VCaP (cell line): ENCODE data around the gene PPP2R1B.
"Not testable (repeated sequence)": the region's sequence is repeated elsewhere in the genome, so short reads cannot be mapped to it uniquely, and the experiment has no call there.

ENCODE experiments used
- H3K27ac ChIP-seq: fragments of 450-650 bp; 2 replicates; pipeline ENCODE4 v1.5.1; 2017
- TF ChIP-seq, protein P1 (sequence below): fragments of 450-650 bp; conservative IDR thresholded peaks from 2 replicates; pipeline ENCODE4 v1.5.1; 2017; ENCODE audit warnings: mild to moderate bottlenecking, moderate library complexity

The PPP2R1B gene

DNA sequence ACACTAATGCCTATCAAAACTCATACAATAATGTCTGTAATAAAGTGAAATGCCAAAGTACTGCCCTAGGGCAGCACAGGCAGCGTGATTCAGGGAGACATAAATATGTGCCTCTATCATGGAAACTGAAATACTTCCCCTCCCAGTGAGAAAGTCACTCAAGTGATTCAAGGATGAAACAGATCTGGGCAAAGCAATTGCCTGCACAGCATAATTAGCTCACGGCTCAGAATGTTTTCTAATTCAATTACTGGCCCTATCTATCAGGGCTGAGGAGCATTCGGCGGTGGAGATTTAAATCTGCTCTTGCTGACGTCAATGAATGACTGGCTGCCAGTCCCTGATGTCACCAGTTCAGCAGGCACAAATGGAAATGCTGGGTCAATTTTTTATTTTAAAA, 27.7 kb upstream of the PPP2R1B start:
- TF ChIP-seq, protein P1, sequence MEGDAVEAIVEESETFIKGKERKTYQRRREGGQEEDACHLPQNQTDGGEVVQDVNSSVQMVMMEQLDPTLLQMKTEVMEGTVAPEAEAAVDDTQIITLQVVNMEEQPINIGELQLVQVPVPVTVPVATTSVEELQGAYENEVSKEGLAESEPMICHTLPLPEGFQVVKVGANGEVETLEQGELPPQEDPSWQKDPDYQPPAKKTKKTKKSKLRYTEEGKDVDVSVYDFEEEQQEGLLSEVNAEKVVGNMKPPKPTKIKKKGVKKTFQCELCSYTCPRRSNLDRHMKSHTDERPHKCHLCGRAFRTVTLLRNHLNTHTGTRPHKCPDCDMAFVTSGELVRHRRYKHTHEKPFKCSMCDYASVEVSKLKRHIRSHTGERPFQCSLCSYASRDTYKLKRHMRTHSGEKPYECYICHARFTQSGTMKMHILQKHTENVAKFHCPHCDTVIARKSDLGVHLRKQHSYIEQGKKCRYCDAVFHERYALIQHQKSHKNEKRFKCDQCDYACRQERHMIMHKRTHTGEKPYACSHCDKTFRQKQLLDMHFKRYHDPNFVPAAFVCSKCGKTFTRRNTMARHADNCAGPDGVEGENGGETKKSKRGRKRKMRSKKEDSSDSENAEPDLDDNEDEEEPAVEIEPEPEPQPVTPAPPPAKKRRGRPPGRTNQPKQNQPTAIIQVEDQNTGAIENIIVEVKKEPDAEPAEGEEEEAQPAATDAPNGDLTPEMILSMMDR: no peak
- H3K27ac ChIP-seq: no peak overlapping the region

GRCh38 chr11:111792955-111793500, 26.8 kb upstream of the PPP2R1B start:
- no peak overlapping the region for H3K27ac ChIP-seq
- TF ChIP-seq, protein P1: no peak

- TF ChIP-seq, protein P1: no peak
- no peak overlapping the region for H3K27ac ChIP-seq
Observed at GRCh38 chr11:111792314-111792713, 26.1 kb upstream of the PPP2R1B start.

DNA sequence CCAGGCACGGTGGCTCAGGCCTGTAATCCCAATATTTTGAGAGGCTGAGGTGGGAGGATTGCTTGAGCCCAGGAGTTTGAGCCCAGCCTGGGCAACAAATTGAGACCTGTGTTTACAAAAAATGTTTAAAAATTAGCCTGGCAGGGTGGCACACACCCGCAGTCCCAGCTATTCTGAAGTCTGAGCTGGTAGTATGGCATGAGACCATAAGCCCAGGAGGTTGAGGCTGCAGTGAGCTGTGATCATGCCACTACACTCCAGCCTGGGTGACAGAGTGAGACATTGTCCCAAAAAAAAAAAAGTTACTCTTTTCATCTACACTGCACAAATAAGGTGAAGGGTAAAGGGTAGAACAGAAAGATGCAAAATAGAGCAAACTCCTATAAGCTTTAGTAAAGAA, 22.3 kb upstream of the PPP2R1B start:
- H3K27ac ChIP-seq: no peak overlapping the region
- TF ChIP-seq, protein P1: no peak

GRCh38 chr11:111788051-111788450, 21.9 kb upstream of the PPP2R1B start:
- TF ChIP-seq, protein P1: no peak
- H3K27ac ChIP-seq: no peak overlapping the region

- TF ChIP-seq, protein P1: no peak
Observed at GRCh38 chr11:111785886-111786412, 19.8 kb upstream of the PPP2R1B start.

DNA sequence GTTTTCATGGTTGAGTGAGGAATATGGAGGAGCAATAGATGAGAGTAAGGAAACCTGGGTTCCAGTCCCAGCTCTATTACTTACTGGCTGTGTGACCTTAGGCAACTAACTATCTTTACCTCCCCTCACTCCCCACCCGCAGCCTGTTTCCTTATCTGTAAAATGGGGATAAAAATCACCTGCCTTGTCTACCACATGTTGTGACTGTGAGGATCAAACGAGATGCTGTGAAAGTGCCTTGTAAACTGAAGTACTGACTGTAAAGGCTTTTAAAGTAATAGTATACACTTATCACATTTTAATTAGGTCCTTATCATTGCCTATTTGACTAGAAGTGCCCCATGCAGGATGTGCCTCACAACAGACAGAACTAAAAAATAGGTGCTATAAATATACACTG, 18.9 kb upstream of the PPP2R1B start:
- TF ChIP-seq, protein P1: no peak
- no peak overlapping the region for H3K27ac ChIP-seq

More at GRCh38 chr11:111785886-111786412, 19.8 kb upstream of the PPP2R1B start:
- H3K27ac ChIP-seq: no peak overlapping the region

DNA sequence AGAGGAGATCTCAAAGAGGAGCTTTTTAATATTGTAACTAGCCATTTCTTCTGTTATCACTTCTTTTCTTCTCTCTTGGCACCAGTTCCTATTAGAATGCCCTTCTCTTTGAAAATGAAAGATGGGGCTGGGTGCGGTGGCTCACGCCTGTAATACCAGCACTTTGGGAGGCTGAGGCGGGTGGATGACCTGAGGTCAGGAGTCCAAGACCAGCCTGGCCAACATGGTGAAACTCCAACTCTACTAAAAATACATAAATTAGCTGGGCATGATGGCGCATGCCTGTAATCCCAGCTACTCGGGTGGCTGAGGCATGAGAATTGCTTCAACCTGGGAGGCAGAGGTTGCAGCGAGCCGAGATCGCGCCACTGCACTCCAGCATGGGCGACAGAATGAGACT, 18.1 kb upstream of the PPP2R1B start:
- H3K27ac ChIP-seq: not testable (repeated sequence)
